Activated naive CD8-positive, alpha-beta T cell treated with anti-CD3 and anti-CD28 coated beads, Interleukin-2, amount 10 ng/mL, durations not matched to agents 7 days and 5 days (primary cell): ENCODE measurements around the gene ATP8A2. TPM values are rescaled to one million over a fixed set of nuclear protein-coding genes. Genes with fewer than 3 reads are reported as not detected.

Source experiments
- ATAC-seq: fragments of 150-1000 bp; cut with Tn5 transposase; one replicate; pipeline ENCODE4 v1.10.0; 2021; ENCODE audit warnings: low read depth, moderate library complexity
- POLR2A ChIA-PET: fragments of 350-600 bp; sonication (Branson Sonifier 250); formaldehyde crosslinking; loops from one replicate; lab custom pipeline; 2021; ENCODE audit warnings: antibody characterized with exemption; lab: Charles Lee
- DNase-seq: peaks from one replicate; pipeline ENCODE4 v3.0.0; 2021
- H3K27ac Mint-ChIP-seq: one replicate; pipeline ENCODE4 v1.8.0; 2022; ENCODE audit warnings: mild to moderate bottlenecking, mixed read lengths
- H3K27me3 Mint-ChIP-seq: one replicate; pipeline ENCODE4 v1.8.0; 2022; ENCODE audit warnings: mild to moderate bottlenecking, moderate library complexity, mixed read lengths
- H3K36me3 Mint-ChIP-seq: one replicate; pipeline ENCODE4 v1.8.0; 2021; ENCODE audit warnings: mild to moderate bottlenecking, mixed read lengths
- H3K4me1 Mint-ChIP-seq: one replicate; pipeline ENCODE4 v1.8.0; 2021; ENCODE audit warnings: mixed read lengths
- H3K4me3 Mint-ChIP-seq: one replicate; pipeline ENCODE4 v1.8.0; 2022; ENCODE audit warnings: mild to moderate bottlenecking, moderate library complexity, mixed read lengths
- H3K9me3 Mint-ChIP-seq: one replicate; pipeline ENCODE4 v1.8.0; 2021; ENCODE audit warnings: mixed read lengths
- total RNA-seq, 2 experiments: library from RNA; stranded (reverse); gene quantifications; one replicate each; pipeline ENCODE4 v1.2.3, GENCODE V29; 2021

ATP8A2 gene
- total RNA-seq, 2 experiments from 2014 or later, result 1.4 to 1.7 TPM

DNA sequence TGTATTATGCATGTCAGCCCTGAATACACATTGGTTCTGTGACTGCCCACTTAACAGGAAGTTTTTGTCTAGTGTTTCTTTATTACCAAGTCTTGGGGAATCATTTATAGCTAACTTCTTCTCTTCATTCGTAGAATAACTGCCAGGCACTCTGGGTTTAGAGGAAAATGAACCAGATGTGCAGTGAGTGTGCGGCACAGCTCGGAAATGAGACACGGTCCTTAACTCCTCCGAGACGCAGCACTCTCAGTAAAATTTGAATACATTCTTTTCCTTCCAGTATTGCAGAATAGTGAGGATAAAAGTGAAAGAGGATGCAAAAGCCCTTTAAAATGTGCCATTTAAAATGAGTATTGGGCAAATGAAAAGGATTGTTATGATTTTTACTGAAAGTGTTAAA lies 29.2 kb downstream of the ATP8A2 start:
- Mint-ChIP-seq H3K36me3 (no peaks in the 10 kb centered on the region), H3K27ac (no peak overlapping the region), H3K4me3 (no peak overlapping the region), H3K27me3 (peaks cover 11% of the 10 kb centered on the region), H3K9me3 (no peaks in the 10 kb centered on the region), H3K4me1 (no peaks in the 10 kb centered on the region)
- POLR2A ChIA-PET, result no interaction called here
- no peak for ATAC-seq
- no peak for DNase-seq

DNA sequence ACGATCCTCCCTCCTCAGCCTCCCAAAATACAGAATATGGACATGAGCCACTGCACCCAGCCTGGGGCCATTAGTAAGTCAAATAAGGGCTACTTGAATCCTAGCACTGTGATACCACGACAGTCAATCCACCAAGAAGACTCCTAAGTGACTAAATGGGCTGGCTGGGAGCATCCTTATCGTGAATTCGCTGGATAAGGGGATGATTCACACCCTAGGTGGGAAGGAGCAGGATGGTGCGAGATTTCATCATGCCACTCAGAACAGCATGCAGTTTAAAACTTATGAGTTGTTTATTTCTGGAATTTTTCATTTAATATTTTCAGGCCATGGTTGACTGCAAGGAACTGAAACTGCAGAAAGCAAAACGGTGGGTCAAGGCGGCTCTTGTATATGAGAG lies 30.2 kb downstream of the ATP8A2 start:
- Mint-ChIP-seq H3K4me3 (no peak overlapping the region), H3K27ac (no peak overlapping the region), H3K27me3 (peaks cover 8% of the 10 kb centered on the region), H3K4me1 (no peaks in the 10 kb centered on the region), H3K36me3 (no peaks in the 10 kb centered on the region), H3K9me3 (no peaks in the 10 kb centered on the region)
- no peak for DNase-seq
- no peak for ATAC-seq
- POLR2A ChIA-PET, result no interaction called here

DNA sequence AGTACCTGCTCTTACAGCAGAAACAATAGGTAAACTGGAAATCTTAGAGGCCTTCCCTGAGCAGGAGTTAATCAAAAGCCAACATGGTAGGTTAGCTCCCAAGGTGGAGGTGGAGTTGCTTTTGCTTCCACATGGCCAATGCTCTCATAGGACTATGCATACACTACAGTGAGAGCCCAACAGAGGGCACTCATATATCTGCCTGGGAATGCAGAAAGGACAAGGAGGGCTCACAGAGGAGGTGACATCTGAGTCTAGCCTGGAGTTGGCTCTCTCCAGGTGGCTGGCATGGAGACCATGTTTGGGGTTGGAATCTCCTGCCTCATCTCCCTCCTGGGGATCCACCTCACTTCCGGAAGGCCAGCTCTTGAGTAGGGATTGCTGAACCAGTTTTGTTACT lies 34.6 kb downstream of the ATP8A2 start:
- POLR2A ChIA-PET, result no interaction called here
- no peak overlapping the region for H3K4me3 Mint-ChIP-seq
- no peaks in the 10 kb centered on the region for H3K9me3 Mint-ChIP-seq
- DNase-seq (no peak), ATAC-seq (no peak)
- H3K36me3 Mint-ChIP-seq, result no peaks in the 10 kb centered on the region
- H3K27ac Mint-ChIP-seq, result no peak overlapping the region
- H3K4me1 Mint-ChIP-seq, result peaks cover 2% of the 10 kb centered on the region
- peaks cover 11% of the 10 kb centered on the region for H3K27me3 Mint-ChIP-seq

DNA sequence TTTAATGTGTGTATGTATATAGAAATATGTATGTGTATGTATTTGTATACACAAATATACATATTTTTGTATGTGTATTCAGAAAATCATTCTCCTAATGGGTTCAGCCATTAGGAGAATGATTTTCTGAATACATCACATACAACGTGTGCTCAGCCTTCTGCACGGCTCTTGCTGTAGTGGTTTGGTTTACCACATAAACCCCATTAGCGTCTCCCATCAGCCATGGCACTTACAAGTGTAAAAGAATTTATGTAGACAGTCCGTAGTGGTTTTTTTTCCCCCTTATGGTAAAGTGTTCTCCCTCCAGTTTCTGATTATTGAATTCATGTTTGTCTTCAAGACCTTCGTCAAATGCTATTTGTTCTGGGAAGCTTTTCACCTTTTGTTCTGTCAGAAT lies 38.2 kb downstream of the ATP8A2 start:
- DNase-seq (no peak), ATAC-seq (no peak)
- H3K27me3 Mint-ChIP-seq, result peaks cover 12% of the 10 kb centered on the region
- POLR2A ChIA-PET, result no interaction called here
- H3K36me3 Mint-ChIP-seq, result no peaks in the 10 kb centered on the region
- H3K4me3 Mint-ChIP-seq, result no peak overlapping the region
- no peak overlapping the region for H3K27ac Mint-ChIP-seq
- H3K9me3 Mint-ChIP-seq, result no peaks in the 10 kb centered on the region
- H3K4me1 Mint-ChIP-seq, result peaks cover 2% of the 10 kb centered on the region

DNA sequence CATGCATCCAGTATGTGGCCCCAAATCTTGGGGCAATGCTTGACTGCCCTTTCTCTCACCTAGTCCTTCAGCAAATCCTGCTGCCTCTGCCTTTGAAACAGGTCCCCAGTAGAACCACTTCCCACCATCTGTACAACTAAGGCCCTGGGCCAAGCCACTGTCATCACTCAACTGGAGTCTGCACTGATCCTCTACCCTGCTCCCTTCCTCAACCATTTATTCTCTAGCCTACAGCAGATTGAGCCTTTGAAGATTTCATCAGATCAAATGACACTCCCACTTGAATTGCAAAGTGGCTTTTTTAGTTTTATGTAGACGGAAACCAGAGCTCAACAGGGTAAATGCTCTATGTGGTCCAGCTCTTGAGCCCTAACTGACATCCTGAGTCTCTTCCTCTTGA lies 43.5 kb downstream of the ATP8A2 start:
- Mint-ChIP-seq H3K36me3 (no peaks in the 10 kb centered on the region), H3K4me3 (no peak overlapping the region)

DNA sequence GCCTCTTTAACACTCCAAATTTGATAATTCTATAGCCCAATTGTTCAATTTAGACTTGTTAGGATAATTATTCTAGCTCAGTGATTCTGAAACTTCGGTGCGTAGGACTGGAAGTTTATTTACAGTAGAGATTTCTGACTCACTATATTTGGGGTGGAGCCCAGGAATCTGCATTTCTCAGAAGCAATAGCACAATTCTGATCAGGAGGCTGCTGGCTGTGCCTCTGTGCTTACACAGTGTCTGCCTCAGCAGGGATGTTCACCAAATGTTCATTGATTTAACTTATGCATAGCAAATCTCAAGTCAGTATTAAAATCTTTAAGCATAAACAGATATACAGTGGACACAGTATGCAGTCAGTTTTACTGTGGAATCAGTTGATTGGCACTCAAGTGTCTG lies 45.8 kb downstream of the ATP8A2 start:
- no peaks in the 10 kb centered on the region for H3K36me3 Mint-ChIP-seq
- no peak for ATAC-seq
- no peak overlapping the region for H3K27ac Mint-ChIP-seq
- H3K27me3 Mint-ChIP-seq, result peaks cover 16% of the 10 kb centered on the region
- no peak for DNase-seq
- no peaks in the 10 kb centered on the region for H3K4me1 Mint-ChIP-seq
- H3K4me3 Mint-ChIP-seq, result no peak overlapping the region
- POLR2A ChIA-PET, result no interaction called here
- H3K9me3 Mint-ChIP-seq, result no peaks in the 10 kb centered on the region

More for the DNA sequence above, 43.5 kb downstream of the ATP8A2 start:
- no peaks in the 10 kb centered on the region for H3K9me3 Mint-ChIP-seq
- no peak overlapping the region for H3K27ac Mint-ChIP-seq
- POLR2A ChIA-PET, result no interaction called here
- no peak for DNase-seq
- ATAC-seq, result no peak
- H3K4me1 Mint-ChIP-seq, result no peaks in the 10 kb centered on the region
- H3K27me3 Mint-ChIP-seq, result peaks cover 19% of the 10 kb centered on the region

DNA sequence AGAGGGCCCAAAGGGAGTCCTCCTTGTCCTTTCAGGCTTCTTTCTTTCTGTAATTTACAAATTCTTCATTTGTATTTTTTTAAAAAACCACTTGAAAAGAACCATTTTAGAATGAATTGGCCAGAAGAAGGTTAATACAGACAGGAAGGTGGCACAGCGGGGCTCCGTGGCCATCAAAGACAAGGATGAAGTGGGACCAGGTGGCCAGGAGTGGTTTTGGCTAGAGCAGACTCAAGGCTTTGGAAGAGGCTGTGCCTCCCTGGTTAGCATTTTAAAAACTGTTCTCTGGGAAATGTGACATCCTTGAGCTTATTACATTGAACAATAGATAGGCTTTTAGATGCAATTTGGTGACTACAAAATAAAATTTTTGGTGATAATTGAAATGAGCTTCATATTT lies 48.4 kb downstream of the ATP8A2 start:
- DNase-seq (no peak), ATAC-seq (no peak)
- Mint-ChIP-seq H3K9me3 (no peaks in the 10 kb centered on the region), H3K4me3 (no peak overlapping the region), H3K36me3 (no peaks in the 10 kb centered on the region), H3K27me3 (peaks cover 13% of the 10 kb centered on the region), H3K27ac (no peak overlapping the region), H3K4me1 (no peaks in the 10 kb centered on the region)
- POLR2A ChIA-PET, result no interaction called here

DNA sequence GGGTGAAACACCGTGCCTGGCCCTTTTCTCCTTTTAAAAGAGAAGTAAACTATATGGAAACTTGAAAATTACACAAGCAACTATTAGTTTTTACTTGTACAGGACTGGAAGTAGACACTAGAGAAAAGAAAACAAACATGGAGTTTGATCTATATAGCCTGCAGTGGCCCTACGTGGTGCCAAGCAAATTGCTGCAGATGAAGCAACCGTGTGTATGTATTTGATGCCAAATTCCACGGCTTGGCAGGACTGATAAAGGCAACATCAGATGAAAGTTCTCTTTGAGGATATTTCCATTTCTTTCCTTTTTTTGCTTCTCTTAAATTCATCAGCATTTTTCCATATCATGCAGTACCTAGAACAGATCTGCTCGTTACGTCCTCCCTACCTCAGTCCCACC lies 49.8 kb downstream of the ATP8A2 start:
- Mint-ChIP-seq H3K4me1 (no peaks in the 10 kb centered on the region), H3K36me3 (no peaks in the 10 kb centered on the region), H3K4me3 (no peak overlapping the region), H3K9me3 (no peaks in the 10 kb centered on the region), H3K27ac (no peak overlapping the region), H3K27me3 (peaks cover 13% of the 10 kb centered on the region)
- POLR2A ChIA-PET, result no interaction called here
- ATAC-seq (no peak), DNase-seq (no peak)

DNA sequence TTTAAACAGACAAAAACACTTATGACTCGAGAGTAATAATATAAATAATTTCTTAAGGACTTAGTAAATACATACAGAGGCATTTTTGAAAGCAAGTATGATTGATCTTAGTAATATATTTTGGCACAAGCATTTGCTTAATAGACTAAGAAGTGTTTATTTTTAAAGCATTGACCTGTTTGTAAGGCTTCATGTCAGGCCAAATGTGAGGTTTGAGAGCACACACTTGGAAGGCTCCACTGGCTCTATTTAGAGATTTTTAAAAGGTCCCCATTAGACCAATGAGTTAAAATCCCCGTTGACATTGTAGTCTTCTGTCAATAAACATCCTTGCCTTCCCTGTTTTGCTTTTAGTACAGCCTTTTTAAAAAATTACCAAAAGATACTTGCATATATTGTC lies 50.4 kb downstream of the ATP8A2 start:
- Mint-ChIP-seq H3K4me3 (no peak overlapping the region), H3K9me3 (no peaks in the 10 kb centered on the region), H3K36me3 (no peaks in the 10 kb centered on the region), H3K4me1 (no peaks in the 10 kb centered on the region), H3K27me3 (peaks cover 11% of the 10 kb centered on the region), H3K27ac (no peak overlapping the region)
- no peak for DNase-seq
- no peak for ATAC-seq
- POLR2A ChIA-PET, result no interaction called here

DNA sequence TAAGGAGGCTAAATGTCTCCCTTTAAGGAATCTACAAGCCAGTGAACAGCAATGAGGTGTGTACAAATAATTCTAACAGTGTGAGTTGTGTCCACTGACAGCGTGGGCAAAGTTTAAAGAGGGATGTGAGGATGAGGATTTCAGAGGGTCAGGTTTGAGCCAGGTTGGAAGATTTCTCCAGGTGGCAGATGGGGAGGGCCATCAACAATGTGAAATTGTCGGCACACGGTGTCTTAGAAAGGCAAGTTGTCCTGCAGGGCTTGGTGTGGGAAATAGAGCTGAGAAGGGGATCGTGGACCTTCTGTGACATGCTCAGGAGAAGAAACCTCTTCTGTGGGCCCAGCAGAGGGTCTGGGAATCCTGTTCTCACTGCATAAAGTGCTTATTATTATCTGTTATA lies 52.1 kb downstream of the ATP8A2 start:
- no peak for ATAC-seq
- Mint-ChIP-seq H3K4me1 (no peaks in the 10 kb centered on the region), H3K9me3 (peaks cover 3% of the 10 kb centered on the region)

DNA sequence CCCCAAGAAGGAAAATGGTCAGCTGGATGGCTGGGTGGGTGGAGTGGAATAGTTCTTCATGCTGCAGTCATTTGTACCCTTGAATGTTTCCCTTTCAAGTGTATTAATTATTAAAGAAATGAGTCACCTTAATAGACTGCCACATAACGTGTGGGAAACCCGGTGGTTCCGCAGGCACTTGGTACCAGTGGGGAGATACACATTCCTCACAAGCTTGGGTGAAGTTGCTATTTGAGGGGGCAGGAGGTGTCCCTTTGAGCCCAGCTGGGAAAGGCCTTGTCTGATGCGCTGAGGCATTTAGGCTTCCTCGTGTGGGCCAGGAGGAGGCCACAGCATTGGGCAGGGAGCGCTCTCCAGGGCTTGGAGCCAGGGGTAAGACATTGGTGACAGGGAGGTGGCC lies 57.7 kb downstream of the ATP8A2 start:
- Mint-ChIP-seq H3K27ac (no peak overlapping the region), H3K36me3 (no peaks in the 10 kb centered on the region), H3K9me3 (peaks cover 3% of the 10 kb centered on the region), H3K4me1 (no peaks in the 10 kb centered on the region), H3K4me3 (no peak overlapping the region), H3K27me3 (no peaks in the 10 kb centered on the region)
- DNase-seq, result no peak
- no peak for ATAC-seq
- POLR2A ChIA-PET, result no interaction called here

More for the DNA sequence above, 52.1 kb downstream of the ATP8A2 start:
- POLR2A ChIA-PET, result no interaction called here
- Mint-ChIP-seq H3K4me3 (no peak overlapping the region), H3K27ac (no peak overlapping the region), H3K36me3 (no peaks in the 10 kb centered on the region), H3K27me3 (peaks cover 3% of the 10 kb centered on the region)
- no peak for DNase-seq

DNA sequence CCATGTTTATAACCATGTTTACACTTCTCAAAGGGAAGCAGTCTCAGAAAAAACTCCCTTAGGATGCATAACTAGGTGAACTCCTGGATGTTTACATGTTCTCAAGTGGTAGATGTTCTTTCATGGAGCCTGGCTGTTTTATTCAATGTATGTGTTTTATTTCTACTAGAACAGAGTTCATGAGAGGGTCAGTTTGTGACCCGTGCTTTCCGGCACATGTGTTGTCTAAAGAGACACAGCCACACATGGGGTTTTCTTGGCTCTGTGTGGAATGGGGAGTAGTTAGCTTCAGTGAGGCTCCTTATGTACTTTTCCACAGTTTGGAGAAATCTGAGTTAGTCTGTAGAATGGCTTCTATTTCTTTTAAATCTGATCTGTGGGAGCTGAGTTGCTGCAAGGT lies 60.9 kb downstream of the ATP8A2 start:
- H3K27me3 Mint-ChIP-seq, result peaks cover 7% of the 10 kb centered on the region
- no peak for DNase-seq
- no peaks in the 10 kb centered on the region for H3K9me3 Mint-ChIP-seq
- no peak overlapping the region for H3K4me3 Mint-ChIP-seq
- H3K4me1 Mint-ChIP-seq, result no peaks in the 10 kb centered on the region
- ATAC-seq, result no peak
- H3K27ac Mint-ChIP-seq, result no peak overlapping the region
- H3K36me3 Mint-ChIP-seq, result no peaks in the 10 kb centered on the region
- POLR2A ChIA-PET, result no interaction called here

DNA sequence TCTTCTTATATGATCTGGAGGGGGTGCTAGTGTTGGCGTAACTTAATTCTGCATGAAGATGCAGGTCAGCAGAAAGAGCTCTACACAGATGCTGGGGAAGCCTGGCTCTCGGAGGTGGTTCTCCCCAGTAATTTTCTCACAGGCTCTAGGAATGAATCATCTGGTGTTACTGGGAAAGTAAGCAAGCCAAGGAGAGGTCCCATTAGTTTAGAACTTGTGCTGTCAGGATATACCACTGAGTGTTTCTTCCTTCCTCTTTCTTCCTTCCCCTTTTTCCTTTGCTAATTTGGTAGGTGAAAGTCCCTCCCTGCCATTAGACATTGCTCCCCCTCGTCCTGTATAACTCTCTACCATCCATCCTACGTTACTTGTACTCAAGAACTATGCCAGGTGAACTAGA lies 68.3 kb downstream of the ATP8A2 start:
- Mint-ChIP-seq H3K36me3 (no peaks in the 10 kb centered on the region), H3K9me3 (no peaks in the 10 kb centered on the region), H3K4me1 (no peaks in the 10 kb centered on the region), H3K27me3 (peaks cover 37% of the 10 kb centered on the region), H3K4me3 (no peak overlapping the region), H3K27ac (no peak overlapping the region)
- POLR2A ChIA-PET, result no interaction called here
- ATAC-seq, result no peak
- no peak for DNase-seq

DNA sequence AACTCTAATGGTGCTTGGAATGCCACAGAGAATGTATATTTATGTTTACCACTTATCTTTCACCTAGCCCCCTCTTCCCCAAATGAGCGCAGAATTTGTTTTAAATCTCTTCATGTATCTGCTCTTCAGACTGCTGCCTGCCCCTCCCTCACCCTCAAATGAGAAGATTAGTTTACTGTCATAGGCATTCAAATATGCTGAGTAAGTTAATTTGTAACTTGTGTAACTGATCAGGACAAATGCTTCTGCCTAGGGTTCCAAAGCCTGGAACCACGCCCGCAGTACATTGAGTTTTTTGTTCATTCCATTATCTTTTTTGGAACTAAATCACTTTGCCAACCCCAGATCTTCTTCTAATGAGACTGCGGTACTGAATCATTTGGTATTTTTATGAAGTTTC lies 74.5 kb downstream of the ATP8A2 start:
- DNase-seq (no peak), ATAC-seq (no peak)
- Mint-ChIP-seq H3K9me3 (no peaks in the 10 kb centered on the region), H3K36me3 (no peaks in the 10 kb centered on the region), H3K27me3 (peaks cover 27% of the 10 kb centered on the region), H3K4me1 (no peaks in the 10 kb centered on the region), H3K27ac (no peak overlapping the region), H3K4me3 (no peak overlapping the region)
- POLR2A ChIA-PET, result no interaction called here

DNA sequence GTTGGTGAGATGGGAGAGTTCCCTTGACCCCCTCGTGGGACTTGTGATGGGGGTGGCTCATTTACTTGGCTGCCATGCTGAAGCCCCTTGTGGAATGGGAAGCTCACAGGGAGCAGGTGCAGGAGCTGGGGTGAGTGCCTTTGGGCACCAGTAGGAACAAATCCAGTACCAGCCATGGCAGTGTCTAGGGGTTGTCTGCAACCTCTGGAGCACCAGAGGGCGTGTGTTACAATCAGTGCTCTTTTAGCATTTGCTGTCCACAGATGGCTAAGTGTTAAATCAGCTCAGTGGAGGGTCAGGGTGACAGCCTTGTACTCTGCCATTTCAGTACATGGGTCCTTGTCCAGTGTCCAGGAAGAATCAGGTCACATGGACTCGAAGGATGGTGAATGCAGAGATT lies 75.6 kb downstream of the ATP8A2 start:
- Mint-ChIP-seq H3K27me3 (peaks cover 21% of the 10 kb centered on the region), H3K4me3 (no peak overlapping the region), H3K27ac (no peak overlapping the region), H3K4me1 (no peaks in the 10 kb centered on the region), H3K9me3 (no peaks in the 10 kb centered on the region), H3K36me3 (no peaks in the 10 kb centered on the region)
- no peak for DNase-seq
- POLR2A ChIA-PET, result no interaction called here
- ATAC-seq, result no peak
